Lower leg skin (tissue), 4 donors: ENCODE measurements around the gene ZCCHC17. TPM values are rescaled to one million over a fixed set of nuclear protein-coding genes. Genes with fewer than 3 reads are reported as not detected.
"Not testable (repeated sequence)": the region's sequence is repeated elsewhere in the genome, so short reads cannot be mapped to it uniquely, and the experiment has no call there.

Experiments used
- DNase-seq, 2 donors: peaks; one replicate each; pipeline ENCODE4 v3.0.0-alpha.2; 2019; ENCODE audit warnings: low spot score in 2 of 2
- H3K4me3 ChIP-seq: fragments of 200-600 bp; sonication (generic); 2 replicates; pipeline ENCODE4 v1.5.1; 2017; ENCODE audit warnings: mild to moderate bottlenecking, low read depth; ENCODE audit not compliant: poor library complexity, severe bottlenecking
- POLR2A ChIP-seq, 2 donors: fragments of 450-650 bp; IDR thresholded peaks; one replicate each; pipeline ENCODE4 v1.6.1; 2016 to 2017; ENCODE audit warnings: antibody characterized with exemption in 2 of 2, mild to moderate bottlenecking in 1 of 2, moderate library complexity in 1 of 2
- WGBS, 2 donors: methylation state at CpG; one replicate each; pipeline ENCODE4 v1.1.5; 2018; 5-methylcytosine and 5-hydroxymethylcytosine counted together
- intact Hi-C: fragments of 100-400 bp; cut with DNase I; formaldehyde crosslinking; loops from one replicate; pipeline ENCODE4 v1.15.0; 2023; ENCODE audit warnings: low total_unique reads
- total RNA-seq, 4 donors: library from RNA; depleted of rRNA; stranded (reverse); fragments of >200 nt; gene quantifications; one replicate each; pipeline ENCODE4 v1.1.0, GENCODE V29; 2016
- TF ChIP-seq, protein P1 (sequence below), 3 donors: fragments of 450-650 bp; IDR thresholded peaks; one replicate each; pipeline ENCODE4 v1.5.1; 2016; ENCODE audit warnings: antibody characterized with exemption in 3 of 3, mild to moderate bottlenecking in 3 of 3, moderate library complexity in 2 of 3

Gene ZCCHC17
- total RNA-seq, 4 donors from 2014 or later, result 14.9 to 23.2 (median 17.6) TPM

- TF ChIP-seq POLR2A (IDR thresholded peaks at IDR 0.05), result no peak
- TF ChIP-seq, protein P1, sequence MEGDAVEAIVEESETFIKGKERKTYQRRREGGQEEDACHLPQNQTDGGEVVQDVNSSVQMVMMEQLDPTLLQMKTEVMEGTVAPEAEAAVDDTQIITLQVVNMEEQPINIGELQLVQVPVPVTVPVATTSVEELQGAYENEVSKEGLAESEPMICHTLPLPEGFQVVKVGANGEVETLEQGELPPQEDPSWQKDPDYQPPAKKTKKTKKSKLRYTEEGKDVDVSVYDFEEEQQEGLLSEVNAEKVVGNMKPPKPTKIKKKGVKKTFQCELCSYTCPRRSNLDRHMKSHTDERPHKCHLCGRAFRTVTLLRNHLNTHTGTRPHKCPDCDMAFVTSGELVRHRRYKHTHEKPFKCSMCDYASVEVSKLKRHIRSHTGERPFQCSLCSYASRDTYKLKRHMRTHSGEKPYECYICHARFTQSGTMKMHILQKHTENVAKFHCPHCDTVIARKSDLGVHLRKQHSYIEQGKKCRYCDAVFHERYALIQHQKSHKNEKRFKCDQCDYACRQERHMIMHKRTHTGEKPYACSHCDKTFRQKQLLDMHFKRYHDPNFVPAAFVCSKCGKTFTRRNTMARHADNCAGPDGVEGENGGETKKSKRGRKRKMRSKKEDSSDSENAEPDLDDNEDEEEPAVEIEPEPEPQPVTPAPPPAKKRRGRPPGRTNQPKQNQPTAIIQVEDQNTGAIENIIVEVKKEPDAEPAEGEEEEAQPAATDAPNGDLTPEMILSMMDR (IDR thresholded peaks at IDR 0.05), result no peak
Observed at GRCh38 chr1:31381394-31382294, 84.8 kb downstream of the ZCCHC17 start.

DNA sequence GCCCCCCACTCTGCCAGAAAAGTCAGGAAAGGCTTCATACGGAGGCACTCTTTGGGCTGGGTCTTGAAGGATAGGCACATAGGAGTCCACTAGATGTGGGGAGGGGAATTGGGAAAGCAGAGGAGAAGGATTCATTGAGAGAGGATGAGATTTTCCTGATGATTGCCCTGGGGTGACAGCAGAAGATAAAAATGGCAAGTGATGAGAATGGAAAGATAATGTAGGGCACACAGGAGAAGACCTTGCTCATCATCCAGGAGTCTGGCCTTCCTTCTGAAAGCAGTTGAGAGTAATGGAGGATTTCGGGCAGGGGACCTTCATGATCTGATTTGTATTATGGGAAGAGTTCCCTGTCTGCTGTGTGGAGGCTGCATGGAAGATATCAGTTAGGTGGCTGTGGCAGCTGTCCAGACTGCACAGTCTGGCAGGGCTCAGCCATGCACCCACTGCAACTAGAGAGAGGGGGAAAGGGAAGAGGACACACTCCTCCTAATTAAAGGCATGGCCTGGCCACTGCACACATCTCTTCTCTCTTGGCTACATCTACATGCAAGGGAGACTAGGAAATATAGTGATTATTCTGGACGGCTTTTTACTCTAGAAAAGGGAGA is 85.7 kb downstream of the ZCCHC17 start:
- intact Hi-C loops, result no loop called here
- TF ChIP-seq, protein P1 (IDR thresholded peaks at IDR 0.05), result no peak
- TF ChIP-seq POLR2A (IDR thresholded peaks at IDR 0.05), result no peak
- 87 to 91% methylated on average over 3 of the region's 3 CpGs for WGBS, 2 donors
- H3K4me3 ChIP-seq, result no peak overlapping the region
- no peak for DNase-seq

More at GRCh38 chr1:31381394-31382294, 84.8 kb downstream of the ZCCHC17 start:
- WGBS, 2 donors, result 74 to 79% methylated on average over 6 of the region's 6 CpGs
- intact Hi-C loops, result no loop called here
- H3K4me3 ChIP-seq, result no peak overlapping the region
- no peak for DNase-seq

GRCh38 chr1:31383967-31384366 is 87.1 kb downstream of the ZCCHC17 start:
- 60 to 76% methylated on average over 1 of the region's 1 CpG for WGBS, 2 donors
- intact Hi-C loops, result no loop called here
- H3K4me3 ChIP-seq, result no peak overlapping the region
- no peak for TF ChIP-seq POLR2A (IDR thresholded peaks at IDR 0.05)
- TF ChIP-seq, protein P1 (IDR thresholded peaks at IDR 0.05), result no peak
- no peak for DNase-seq

- DNase-seq, H3K4me3 ChIP-seq, intact Hi-C loops: not testable (repeated sequence)
- WGBS, 2 donors, result 56 to 64% methylated on average over 8 of the region's 8 CpGs
Observed at GRCh38 chr1:31386576-31387243, 89.9 kb downstream of the ZCCHC17 start.

DNA sequence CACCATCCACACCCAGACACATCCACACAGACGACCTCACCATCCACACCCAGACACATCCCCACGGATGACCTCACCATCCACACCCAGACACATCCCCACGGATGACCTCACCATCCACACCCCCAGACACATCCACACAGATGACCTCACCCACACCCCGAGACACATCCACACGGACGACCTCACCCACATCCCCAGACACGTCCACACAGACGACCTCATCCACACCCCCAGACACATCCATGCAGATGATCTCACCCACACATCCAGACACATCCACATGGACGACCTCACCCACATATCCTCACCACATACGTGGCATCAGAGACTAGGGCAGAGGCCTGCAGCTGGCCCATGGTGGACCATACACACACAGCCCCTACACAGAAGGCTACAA is 90.8 kb downstream of the ZCCHC17 start:
- 32 to 50% methylated on average over 10 of the region's 10 CpGs for WGBS, 2 donors
- no peak for DNase-seq
- no peak overlapping the region for H3K4me3 ChIP-seq
- TF ChIP-seq, protein P1 (IDR thresholded peaks at IDR 0.05), result no peak
- TF ChIP-seq POLR2A (IDR thresholded peaks at IDR 0.05), result no peak
- intact Hi-C loops, result no loop called here

DNA sequence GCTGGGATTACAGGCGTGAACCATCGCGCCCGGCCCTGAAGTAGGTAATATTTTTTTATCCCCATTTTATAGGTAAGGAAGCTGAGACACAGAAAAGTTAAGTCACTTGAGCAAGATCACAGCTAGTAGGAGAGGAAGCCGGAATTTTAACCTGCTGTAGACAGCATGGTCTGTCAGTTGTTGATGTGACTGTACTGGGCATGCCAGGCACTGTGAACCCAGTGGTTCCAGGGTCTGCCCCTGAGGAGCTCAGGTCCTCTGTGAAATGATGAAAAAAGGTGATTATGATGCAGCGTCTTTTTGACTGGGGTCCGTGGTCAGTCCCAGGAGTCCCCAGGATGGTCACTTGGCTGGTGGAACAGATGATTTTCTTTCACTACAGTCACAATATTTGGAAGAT is 92.8 kb downstream of the ZCCHC17 start:
- 86 to 92% methylated on average over 7 of the region's 7 CpGs for WGBS, 2 donors
- no peak overlapping the region for H3K4me3 ChIP-seq
- DNase-seq, result no peak
- TF ChIP-seq, protein P1 (IDR thresholded peaks at IDR 0.05), result no peak
- no peak for TF ChIP-seq POLR2A (IDR thresholded peaks at IDR 0.05)
- intact Hi-C loops, result no loop called here
